ENCODE data around the gene MBNL1. TPM values are rescaled to one million over a fixed set of nuclear protein-coding genes. Genes with fewer than 3 reads are reported as not detected.

MBNL1 gene
- total and polyA plus RNA-seq, 2 of the 13 experiments (the other 11 are each of a cell fraction or from before 2014, with no cell fraction given): 27.1 to 55.4 TPM

GRCh38 chr3:152298393-152299248 lies 29.9 kb downstream of the MBNL1 start (continued):
- TF ChIP-seq SOX5 (CRISPR knock-in tag; IDR thresholded peaks at IDR 0.05; ENCODE audit: borderline replicate concordance): peak; percentile 11; the same call in 1 of the 2 replicates
- no peak for TF ChIP-seq ZNF446 (CRISPR knock-in tag; IDR thresholded peaks at IDR 0.05)

- POLR2A ChIA-PET: interaction anchor here (1.0 to 2.2 kb wide), 3 partner anchors 9 to 31 kb away, joined by 3 to 17 read pairs (median 4); partner anchors contain the start of gene MBNL1
- Histone ChIP-seq H3K9me3 (ENCODE audit: low read length) (no peaks in the 10 kb centered on the region), H3K79me2 (ENCODE audit: insufficient read depth, low read length) (peaks cover 90% of the 10 kb centered on the region), H3K4me3 (replicated peaks in 1 of 3; ENCODE audit: insufficient read depth in 1 of 3, low read depth in 2 of 3, low read length in 3 of 3) (peak overlapping the region; percentile 39 to 70 (median 46)), H3K9ac (ENCODE audit: insufficient read depth, low read depth, low read length) (peak overlapping the region; percentile 89), H3K27me3 (ENCODE audit: control insufficient read depth in 1 of 2, insufficient read depth in 2 of 2, low read length in 2 of 2) (no peaks in the 10 kb centered on the region), H4K20me1 (ENCODE audit: insufficient read depth, low read length) (no peaks in the 10 kb centered on the region; the same call in 1 of the 2 replicates), H3K4me2 (ENCODE audit: low read depth, low read length) (peak overlapping the region; percentile 88), H3K27ac (ENCODE audit: extremely low read length, insufficient read depth, low read length) (peak overlapping the region; percentile 97), H3K4me1 (ENCODE audit: insufficient read depth, low read length) (peaks cover 84% of the 10 kb centered on the region), H2AFZ (ENCODE audit: low read length) (no peak overlapping the region), H3K36me3 (replicated peaks in 1 of 2; ENCODE audit: control insufficient read depth in 1 of 2, insufficient read depth in 2 of 2, low read length in 2 of 2) (peaks cover 1 to 3% of the 10 kb centered on the region in 2 experiments; a peak in 1 of 5 replicates)
- TSS peak; percentile 60 for BruUV-seq (replicated peaks)
- CTCF ChIA-PET (ENCODE audit: low intra/inter-chr PET ratio, low total read pairs): no interaction called here
- intact Hi-C loops (cut with micrococcal nuclease; ENCODE audit: unreplicated experiment): no loop called here
- ATAC-seq (peak; percentile 26; the same call in 2 of the 3 replicates), DNase-seq (ENCODE audit: low spot score) (no peak), FAIRE-seq (no peak)
- 40% methylated on average over 9 of the region's 9 CpGs for WGBS (ENCODE audit: low lambda C conversion rate)
- in situ Hi-C loops (cut with HindIII; ENCODE audit: extremely low pct_ligation_motif_present, low pct_unique_long_range_greater_than_20kb): no loop called here
- no peak for TF ChIP-seq THRA (CRISPR knock-in tag; IDR thresholded peaks at IDR 0.05; ENCODE audit: borderline replicate concordance)
- no peak for TF ChIP-seq BRCA1 (CRISPR knock-in tag; IDR thresholded peaks at IDR 0.05)
- no peak for TF ChIP-seq ZSCAN22 (CRISPR knock-in tag; IDR thresholded peaks at IDR 0.05)
- TF ChIP-seq PATZ1 (CRISPR knock-in tag; IDR thresholded peaks at IDR 0.05): no peak
- no peak for TF ChIP-seq ZFP36 (IDR thresholded peaks at IDR 0.05; ENCODE audit: borderline replicate concordance, low read depth, low read length, partially characterized antibody)
- no peak for TF ChIP-seq ZNF546 (CRISPR knock-in tag; conservative IDR thresholded peaks at IDR 0.05)
- no peak for TF ChIP-seq TRIM22 (IDR thresholded peaks at IDR 0.05)
- no peak for TF ChIP-seq FOXP4 (CRISPR knock-in tag; IDR thresholded peaks at IDR 0.05)
- TF ChIP-seq ZBTB21 (CRISPR knock-in tag; IDR thresholded peaks at IDR 0.05): no peak
Observed at GRCh38 chr3:152299249-152299976, 30.7 kb downstream of the MBNL1 start.
